GM19240 (cell line): ENCODE measurements around the gene ZSWIM6.

Source experiments
- DNase-seq: peaks from one replicate; pipeline ENCODE4 v3.0.0; 2011; ENCODE audit warnings: low spot score; ENCODE audit not compliant: insufficient read length

The ZSWIM6 gene

DNA sequence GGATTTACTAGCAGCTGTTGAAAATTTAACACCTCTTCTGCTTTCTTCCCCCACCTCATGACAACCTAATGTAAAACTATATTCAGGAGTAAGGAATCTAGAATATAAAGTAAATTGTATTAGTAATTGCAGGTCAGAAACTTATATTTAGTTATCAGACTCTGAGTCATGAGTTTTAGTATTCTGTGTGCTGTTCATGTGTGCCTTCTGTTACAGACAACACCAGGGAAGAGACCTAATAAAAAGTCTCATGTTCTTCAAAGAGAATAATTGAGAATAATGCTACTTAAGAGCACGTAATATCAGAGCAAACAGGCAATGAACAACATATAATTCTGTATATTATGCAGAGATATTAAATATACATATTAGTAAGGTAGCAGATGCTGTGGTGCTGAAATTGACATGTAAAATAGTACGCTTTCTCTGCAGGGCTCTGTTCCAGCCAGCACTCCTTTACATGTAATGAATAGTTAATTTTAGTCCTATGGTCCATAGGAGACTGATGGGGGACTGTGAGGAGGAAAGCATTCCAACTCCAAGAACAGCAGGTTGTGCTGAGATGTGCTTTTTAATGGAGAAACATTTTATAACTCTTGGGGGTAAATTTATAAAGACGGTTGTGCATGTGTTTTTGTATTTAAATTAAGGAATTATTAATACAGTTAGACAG lies 106.4 kb downstream of the ZSWIM6 start:
- no peak for DNase-seq

DNA sequence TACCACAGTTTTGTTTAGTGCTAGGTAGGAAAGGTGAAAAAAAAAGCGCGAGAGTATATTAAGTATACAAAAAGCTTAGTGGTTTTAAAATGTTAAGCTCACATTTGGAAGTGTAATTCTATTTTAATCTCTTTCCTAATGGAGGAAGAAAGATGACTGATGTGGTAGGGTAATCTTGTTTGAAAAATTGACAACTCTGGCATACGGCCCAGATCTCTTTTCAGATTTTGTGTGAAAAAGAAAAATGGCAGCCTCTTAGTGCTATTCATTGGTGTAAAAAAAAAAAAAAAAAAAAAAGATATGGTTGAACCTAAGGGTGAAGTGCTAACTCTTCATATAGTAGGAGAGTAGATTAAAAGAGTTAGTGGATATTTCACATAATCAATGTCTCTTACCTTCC lies 108.0 kb downstream of the ZSWIM6 start:
- DNase-seq = no peak

DNA sequence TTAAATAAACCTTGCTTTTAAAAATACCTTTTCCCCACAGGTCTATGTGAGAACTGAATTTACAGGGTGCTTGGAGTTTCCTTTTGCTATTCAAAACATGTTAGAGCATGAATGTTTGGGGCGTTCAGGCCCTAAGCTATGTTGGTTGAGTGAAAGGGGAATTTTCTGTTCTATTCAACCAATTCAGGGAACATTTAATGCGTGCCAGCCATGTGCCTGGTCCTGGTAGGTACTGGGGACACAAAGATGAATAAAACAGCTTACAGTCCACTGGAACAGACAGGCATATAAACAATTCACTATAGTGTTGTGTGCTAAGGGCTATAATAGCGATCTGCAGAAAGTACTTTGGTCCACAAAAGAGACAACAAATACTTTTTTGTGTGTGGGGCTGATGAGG lies 108.5 kb downstream of the ZSWIM6 start:
- DNase-seq = no peak

DNA sequence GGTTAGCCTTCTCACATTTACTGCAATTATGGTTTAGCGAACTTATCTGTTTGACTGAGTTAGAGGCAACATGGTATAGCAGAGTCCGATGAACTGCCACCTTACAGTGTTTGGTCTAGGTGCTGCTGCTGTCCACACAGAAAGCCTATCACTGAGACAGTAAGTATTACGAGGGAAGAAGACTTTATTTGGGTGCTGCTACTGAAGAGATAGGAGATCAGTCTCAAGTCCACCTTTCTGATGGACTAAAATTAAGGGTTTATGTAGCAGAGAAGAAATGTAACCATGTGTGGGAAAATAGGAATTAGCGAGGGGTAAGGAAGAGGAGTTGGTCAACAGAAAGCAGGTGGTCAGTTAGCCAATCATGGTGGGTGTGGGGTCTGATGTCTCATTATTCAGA lies 109.7 kb downstream of the ZSWIM6 start:
- DNase-seq = no peak

DNA sequence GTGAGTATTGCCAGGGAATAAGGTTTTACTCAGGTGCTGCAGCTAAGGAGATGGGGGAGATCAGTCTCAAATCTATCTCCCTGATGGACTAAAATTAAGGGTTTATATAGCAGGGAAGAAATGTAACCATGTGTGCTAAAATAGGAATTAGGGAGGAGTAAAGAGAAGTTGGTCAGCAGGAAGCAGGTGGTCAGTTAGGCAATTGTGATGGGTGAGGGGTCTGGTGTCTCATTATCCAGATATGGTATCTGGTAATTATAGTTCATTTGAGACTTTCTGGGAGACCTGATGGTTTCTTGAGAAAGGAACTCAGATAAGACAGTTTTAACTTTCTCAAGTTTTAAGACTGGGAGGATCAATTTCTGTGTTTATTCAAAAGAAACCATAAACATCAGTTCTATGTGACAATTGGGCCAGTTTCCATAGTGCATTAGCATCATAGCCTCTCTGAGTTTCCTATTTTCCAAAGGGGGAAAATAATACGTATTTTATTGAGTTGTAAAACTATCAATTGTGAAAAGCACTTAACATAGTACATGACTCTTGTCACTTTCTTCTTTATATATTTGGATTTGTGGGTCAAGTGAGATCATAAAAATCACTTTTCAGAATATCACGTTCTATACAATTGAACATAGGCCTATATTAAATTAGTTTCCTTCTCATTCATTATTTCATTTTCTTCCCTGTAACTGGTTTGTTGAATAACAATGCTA lies 115.9 kb downstream of the ZSWIM6 start:
- DNase-seq = no peak

DNA sequence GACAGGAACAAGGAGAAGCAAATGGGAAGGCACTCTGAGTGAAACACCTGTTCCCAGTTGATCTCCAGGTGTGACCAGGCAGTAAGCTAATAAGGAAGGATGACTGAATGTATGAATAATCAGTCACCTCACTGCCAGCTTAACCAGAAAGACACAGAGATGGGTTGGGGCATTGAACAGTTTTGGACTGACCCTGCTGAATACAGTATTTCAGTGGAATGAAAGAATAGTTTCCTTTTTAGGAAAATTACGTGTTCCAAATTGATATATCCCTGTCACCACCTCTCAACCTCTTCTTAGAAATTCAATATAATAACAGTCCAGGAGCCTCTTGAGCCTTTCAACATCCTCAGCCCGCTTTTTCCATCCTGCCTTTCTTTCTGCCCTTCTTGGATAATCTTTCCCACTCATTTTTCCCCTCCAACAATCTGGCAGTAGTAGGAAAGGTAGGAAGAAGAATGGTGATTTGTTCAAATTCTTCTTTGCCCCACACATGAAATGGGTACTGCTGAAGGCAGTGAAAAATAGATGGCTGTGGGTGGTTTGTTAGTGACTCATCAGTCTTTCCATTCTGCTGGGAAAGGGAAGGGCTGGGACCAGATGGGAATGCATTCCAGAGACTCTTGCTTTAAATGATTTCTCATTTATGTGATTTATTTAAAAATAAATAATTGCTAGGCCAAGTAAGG lies 117.9 kb downstream of the ZSWIM6 start:
- no peak for DNase-seq

DNA sequence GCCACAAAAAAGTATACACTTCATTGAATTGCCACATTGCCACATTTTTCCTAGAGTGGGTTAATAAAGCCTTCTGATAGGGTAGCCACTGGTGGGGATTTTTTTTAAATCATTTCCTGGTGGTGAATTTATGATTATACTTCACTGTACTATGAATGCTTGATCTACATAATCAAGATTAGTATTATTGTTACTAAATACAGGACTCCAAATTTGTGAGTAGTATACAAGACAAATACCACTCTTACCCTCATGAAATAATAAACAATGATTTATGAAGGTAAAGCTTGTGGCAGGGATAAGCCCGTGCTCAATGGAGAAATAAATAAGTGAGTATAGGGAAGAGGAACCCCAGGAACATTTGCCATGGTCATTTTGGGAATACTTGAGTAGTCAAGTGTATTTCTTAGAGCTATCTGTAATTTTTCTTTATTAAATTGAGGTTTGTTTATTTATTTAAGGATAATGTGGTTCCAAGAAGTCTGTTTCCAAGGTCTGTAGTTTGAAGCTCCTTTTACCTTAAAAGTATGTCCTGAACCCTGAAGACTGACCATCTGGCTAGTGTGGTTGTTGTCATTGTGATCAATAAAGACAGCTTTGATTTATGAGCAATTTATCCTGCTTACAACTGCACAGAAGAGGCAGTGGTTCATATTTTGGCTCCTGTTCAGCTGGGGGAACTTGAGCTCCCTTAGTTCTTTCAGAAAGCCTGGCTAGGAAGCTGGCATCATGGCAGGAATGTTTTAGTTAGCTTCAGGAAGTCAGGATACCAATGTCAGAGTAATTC lies 118.6 kb downstream of the ZSWIM6 start:
- no peak for DNase-seq

DNA sequence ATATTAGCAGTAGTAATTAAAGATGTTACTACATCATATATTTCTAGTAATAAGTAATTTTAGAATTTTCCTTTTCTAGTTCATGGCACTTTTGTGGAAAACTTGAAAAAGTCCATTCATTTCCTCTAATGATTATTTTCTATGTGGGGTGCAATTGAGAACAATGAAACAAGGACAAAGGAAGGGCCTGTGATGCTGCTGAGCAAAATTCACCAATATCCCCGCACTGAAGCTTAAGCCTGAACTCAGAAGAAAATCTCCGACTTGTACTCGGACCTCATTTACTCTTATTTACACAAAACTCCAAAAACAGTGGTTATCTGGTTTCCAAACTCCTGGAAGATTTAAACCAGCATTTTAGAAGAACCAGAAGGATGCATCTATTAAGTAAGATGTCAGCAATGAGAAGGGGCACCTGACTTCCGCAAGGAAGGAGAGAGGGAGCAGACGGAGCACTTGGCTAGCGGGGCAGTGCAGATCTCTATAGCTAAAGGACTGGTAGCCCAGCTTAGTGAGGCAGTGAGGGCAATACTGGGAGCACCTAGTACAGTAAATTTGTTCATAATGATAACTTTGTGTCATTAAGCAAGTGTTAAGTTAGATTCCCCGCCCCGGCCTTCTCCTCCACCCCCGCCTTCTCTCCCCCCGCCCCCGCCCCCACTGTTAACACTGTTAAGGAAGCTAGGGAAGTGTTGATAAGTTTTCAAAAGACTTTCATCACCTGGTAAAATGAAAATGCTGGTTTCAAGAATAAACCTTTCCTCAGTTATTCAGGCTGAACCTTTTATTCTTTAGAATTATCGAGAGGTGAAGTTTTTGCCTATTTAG lies 123.3 kb downstream of the ZSWIM6 start:
- no peak for DNase-seq

DNA sequence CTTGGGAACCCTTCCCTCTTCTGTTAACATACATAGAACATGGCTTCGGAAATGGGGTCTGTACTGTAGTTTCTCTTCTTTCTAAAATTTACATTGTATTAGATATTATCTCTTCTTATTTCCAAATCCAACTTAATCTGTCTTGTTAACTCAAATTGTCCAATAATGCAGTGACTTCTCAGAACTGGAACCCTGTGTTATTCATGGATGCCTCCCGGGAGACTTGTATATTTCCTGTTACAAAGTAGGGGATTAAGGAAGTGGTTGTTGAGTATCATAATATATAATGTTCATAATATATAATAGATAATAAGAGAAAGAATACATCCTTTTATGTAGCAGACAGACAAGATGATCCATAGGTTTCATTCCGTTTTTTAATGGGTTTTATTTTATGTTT lies 128.4 kb downstream of the ZSWIM6 start:
- DNase-seq = no peak

DNA sequence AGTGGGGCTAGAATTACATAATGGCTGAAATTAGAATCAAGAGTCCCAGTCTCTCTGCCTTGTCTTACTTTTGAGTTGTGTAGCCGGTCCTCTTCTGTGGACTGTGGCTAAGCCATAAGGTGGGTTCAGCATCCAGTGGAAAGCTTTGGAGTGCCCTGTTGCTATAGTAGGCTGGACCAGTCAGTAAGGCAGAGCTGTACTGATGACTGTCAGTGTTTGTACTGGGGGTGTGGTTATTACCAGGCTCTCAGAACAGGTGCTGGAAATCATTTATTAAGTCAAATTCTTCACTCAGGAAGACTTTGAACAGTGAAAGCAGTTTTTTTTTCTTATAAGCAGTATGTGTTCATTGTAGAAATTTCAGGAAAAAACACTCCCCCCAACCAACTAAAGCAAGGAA lies 129.4 kb downstream of the ZSWIM6 start:
- DNase-seq = no peak

DNA sequence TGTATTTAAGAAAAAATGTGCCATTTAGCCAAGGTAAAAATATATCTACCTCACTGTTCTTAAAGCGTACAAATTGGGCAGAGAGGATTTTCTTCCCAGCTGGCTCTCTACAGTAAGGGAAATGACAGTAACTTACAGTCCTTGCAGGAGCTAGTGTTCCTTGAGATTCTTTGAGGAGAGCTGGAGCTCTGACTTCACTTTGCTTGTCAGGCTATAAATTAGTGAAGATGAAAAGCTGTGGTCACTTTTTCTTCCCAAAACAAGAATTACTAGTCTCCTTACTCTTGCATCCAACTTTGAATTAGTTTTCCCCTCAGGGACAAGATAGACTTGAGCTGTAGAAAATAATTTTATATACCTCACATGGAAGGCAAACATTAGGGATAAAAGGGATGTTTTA lies 129.9 kb downstream of the ZSWIM6 start:
- no peak for DNase-seq

DNA sequence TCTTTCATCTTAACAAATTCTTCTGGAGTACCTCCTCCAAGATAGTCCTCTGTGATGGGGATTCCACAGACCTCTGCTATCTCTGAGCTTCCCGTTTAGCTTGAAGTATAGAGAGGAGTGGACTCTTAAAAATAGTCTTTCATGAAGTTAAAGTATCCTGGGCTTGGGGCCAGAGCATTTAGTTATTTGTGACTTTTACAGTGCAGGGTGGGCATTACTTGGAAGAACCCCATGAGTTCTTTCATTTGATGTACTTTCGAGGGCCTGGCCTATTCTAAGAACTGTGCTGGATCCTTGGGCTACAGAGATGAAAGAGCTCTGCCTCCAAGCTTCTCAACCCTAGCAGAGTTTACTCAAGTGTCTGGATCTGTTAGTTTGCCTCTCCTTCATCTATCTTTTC lies 131.5 kb downstream of the ZSWIM6 start:
- DNase-seq = no peak

DNA sequence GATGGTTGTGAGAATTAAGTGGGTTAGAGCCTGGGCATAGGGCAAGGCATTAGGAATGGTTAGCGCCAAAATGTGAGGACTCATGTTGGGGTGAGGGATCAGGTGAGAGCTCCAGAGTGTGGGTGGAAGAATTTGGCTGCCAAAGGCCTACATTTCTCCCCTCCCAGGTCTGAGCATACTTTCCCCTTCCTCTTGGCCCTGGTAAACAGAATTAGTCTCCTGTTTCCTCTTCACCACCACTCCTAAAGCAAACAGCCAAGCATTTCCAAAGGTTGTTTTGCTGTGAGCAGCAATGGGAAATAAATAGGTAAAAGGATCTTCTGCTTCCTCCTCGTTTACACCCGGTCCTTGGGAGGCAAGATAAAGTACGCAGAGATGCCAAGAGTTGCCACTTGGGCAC lies 132.5 kb downstream of the ZSWIM6 start:
- DNase-seq = no peak

DNA sequence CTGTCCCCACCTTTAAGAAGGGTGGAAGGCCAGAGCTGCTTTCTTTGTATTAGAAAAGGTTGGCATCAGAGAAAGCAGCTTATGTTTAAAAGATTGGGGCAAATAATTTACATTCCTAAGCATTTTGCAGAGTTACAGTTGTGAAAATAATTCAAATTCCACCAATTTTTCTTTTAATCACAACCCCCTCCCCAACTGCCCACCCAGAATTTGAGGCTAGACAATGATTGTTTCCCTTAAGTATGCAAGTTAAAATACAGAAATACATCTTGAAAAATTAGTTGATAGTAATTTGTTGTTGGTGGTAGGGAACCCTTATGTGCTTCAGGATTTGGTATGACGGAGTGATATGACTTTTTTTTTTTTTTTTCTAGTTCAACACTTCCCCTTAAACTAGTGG lies 133.0 kb downstream of the ZSWIM6 start:
- DNase-seq = no peak

DNA sequence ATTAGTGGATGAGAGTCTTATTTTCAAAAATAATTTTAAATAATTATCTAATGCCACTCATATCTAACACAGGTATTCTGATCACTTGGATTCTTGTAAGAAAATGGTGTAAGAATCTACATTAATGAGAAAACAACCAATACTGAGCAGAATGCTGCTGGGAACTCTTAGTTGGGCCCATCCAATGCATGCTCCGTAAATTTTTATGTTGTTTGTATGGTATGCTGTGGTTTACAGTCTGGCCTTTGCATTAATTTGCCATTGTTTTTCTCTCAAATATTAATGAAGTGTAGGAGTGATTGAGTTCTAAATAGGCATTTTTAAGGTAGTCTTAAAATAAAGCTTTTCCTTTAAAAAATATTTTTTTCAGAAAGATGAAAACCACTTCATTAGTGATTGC lies 133.4 kb downstream of the ZSWIM6 start:
- no peak for DNase-seq

DNA sequence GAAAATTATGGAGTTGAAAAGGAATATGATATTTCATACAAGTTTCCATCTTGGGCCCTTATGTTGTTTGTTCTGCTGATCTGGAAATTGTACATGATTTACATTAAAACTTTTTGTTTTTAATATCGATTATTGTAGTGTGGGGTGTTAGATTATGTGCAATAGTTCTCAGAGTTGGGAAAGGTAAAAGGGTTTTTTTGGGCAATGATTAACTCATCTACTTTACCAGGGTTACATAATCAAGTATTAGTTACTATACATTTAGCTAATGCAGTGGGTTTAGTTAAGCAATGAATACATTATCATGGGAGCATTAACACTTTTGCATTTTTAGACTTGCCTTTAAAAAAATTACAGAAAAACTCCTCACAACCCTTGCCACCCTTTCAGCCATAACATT lies 134.0 kb downstream of the ZSWIM6 start:
- DNase-seq = no peak

DNA sequence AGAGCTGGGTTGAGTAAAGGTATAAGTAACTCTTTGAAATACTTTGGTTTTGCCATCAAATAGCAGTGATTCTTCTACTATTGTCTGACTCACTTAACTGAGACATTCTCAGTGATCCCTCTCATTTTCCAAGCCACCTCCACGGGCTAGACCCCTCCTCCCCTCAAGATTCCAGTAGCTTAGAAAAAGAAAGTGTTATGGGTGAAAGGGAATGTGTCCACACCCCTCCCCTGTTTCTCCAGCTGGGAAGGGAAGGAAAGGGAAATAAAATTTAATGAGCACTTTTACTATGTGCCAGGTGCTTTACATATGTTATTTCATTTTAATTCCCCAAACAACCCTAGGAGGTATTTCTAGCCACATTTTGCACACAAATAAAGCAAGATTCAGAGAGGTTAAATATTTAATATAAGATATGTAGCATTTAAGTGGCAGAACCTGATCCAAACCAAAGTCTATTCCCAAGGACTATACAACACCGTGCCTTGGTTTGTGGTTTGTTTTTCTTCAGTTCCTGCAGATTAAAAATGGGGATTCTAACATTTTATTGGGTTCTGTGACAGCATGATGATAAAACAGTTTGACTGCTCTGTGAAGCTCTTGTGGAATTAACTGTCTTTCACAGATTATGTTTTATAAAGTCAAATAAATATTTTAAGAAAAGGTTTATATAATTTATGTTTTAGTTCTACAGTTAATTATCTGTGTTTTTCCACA lies 135.9 kb downstream of the ZSWIM6 start:
- no peak for DNase-seq

DNA sequence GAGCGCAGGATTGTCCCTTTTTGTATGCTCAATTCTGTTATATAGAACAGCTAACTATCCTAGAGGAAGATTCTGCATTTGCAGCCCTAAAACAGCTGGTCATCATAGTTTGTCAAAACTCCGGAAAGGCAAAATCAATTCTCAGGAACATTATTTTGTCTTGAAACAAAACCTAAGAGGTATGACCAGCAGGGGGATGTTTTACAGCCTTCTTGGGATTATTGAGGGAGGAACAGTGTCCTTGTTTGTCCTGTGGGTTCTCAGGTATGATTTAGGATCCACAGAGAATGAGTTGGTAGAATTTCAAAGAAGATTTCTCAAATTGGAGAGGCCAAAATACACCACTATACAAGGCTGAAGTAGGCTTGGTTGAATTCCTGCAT lies 136.4 kb downstream of the ZSWIM6 start:
- DNase-seq = no peak

DNA sequence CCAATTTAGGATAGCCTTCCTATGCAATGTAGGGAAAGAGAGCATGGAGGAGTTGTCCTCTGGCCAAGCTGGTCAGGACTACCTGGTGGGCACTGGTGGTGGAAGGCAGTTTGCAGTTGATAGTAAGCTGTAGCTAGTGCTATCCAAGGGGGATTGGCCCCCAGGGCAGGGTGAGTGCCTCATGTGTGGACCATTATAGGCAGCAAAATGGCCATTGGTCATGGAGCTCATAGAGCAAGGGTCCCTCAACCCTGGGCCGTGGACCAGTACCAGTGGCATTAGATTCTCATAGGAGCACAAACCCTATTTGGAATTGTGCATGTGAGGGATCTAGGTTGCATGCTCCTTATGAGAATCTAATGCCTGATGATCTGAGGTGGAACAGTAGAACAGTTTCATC lies 139.3 kb downstream of the ZSWIM6 start:
- DNase-seq = no peak

DNA sequence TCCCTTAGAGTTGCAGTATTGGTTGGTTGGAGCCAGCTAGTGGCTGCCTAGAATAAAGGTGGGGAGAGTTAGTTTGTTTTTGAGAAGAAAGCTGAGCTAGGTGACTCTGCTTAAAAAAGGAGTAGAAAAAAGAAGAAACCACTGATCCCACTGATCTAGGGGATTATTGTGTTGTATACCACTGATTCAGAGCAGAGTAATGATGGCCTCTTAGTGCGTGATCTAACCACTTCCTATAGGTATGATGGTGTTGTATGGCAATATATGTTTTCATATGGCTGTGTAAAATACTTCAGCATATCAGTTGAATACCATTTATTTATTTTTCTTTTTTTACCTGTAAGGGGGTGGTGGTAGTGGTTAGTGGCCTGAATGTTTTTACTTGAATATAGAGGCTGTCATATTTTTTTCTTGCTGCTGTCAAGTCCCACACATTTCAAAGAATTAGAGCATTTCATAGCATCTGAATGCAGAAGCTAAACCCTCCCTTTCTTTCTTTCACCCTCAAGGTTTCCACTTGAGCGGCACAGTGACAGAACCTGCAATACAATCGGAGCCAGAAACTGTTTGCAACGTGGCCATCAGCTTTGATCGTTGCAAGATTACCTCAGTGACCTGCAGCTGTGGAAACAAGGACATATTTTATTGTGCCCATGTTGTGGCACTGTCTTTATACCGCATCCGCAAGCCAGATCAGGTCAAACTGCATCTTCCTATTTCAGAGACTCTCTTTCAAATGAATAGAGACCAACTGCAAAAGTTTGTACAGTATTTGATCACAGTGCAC lies 140.3 kb downstream of the ZSWIM6 start:
- DNase-seq = no peak
